Tibial nerve (tissue), 4 donors: ENCODE results near the gene SCUBE3. TPM values are rescaled to one million over a fixed set of nuclear protein-coding genes. Genes with fewer than 3 reads are reported as not detected.

Source experiments
- DNase-seq, 2 donors: peaks; one replicate each; pipeline ENCODE4 v3.0.0-alpha.2; 2019; ENCODE audit warnings: low spot score in 2 of 2
- H3K27ac ChIP-seq, 4 donors: fragments of 200-600 bp; sonication (generic) in 3 of 4; one replicate each; pipeline ENCODE4 v1.5.1; 2017 to 2019; ENCODE audit warnings: mild to moderate bottlenecking in 1 of 4
- H3K27me3 ChIP-seq, 2 donors: fragments of 200-600 bp; sonication (generic) in 1 of 2; one replicate each; pipeline versions ENCODE4 v1.5.1 to v1.6.0; 2017 to 2019
- H3K36me3 ChIP-seq, 3 donors: fragments of 200-600 bp; sonication (generic); one replicate each; pipeline ENCODE4 v1.5.1; 2018 to 2019
- H3K4me1 ChIP-seq, 4 donors: fragments of 200-600 bp; sonication (generic) in 3 of 4; one replicate each; pipeline ENCODE4 v1.5.1; 2017 to 2019
- H3K4me3 ChIP-seq, 4 donors: fragments of 200-600 bp; sonication (generic) in 3 of 4; one replicate each; pipeline ENCODE4 v1.5.1; 2017 to 2019; ENCODE audit warnings: mild to moderate bottlenecking in 1 of 4, moderate library complexity in 1 of 4
- H3K9me3 ChIP-seq, 4 donors: fragments of 200-600 bp; sonication (generic) in 3 of 4; one replicate each; pipeline ENCODE4 v1.5.1; 2017 to 2019
- EP300 ChIP-seq, 2 donors: sonication (generic); formaldehyde crosslinking; IDR thresholded peaks; one replicate each; pipeline ENCODE4 v1.6.1; 2017; ENCODE audit warnings: antibody characterized with exemption in 2 of 2, mild to moderate bottlenecking in 1 of 2
- POLR2A ChIP-seq, 2 donors: fragments of 450-650 bp; IDR thresholded peaks; one replicate each; pipeline ENCODE4 v1.6.1; 2017; ENCODE audit warnings: antibody characterized with exemption in 2 of 2, mild to moderate bottlenecking in 2 of 2, moderate library complexity in 2 of 2
- WGBS, 2 donors: methylation state at CpG; one replicate each; pipeline ENCODE4 v1.1.5; 2018; 5-methylcytosine and 5-hydroxymethylcytosine counted together
- total RNA-seq, 4 donors: library from RNA; depleted of rRNA; stranded (reverse); fragments of >200 nt; gene quantifications; one replicate each; pipeline ENCODE4 v1.1.0, GENCODE V29; 2016
- TF ChIP-seq, protein P1 (sequence below), 5 experiments: fragments of 200-600 bp in 3 of 5; fragments of 450-650 bp in 2 of 5; sonication (generic) in 3 of 5; IDR thresholded peaks; one replicate each; pipeline ENCODE4 v1.5.1; 2016 to 2019; ENCODE audit warnings: antibody characterized with exemption in 5 of 5, mild to moderate bottlenecking in 3 of 5, moderate library complexity in 2 of 5

Gene SCUBE3
- total RNA-seq, 4 donors from 2014 or later = 0.30 to 1.3 (median 0.50) TPM

GRCh38 chr6:35238843-35239289 lies 25.1 kb downstream of the SCUBE3 start:
- Histone ChIP-seq H3K27ac (no peak overlapping the region), H3K4me3 (no peak overlapping the region), H3K9me3 (peaks cover 0 to 2% (median 0%) of the 10 kb centered on the region in 4 donors), H3K27me3 (no peaks in the 10 kb centered on the region), H3K36me3 (peaks cover 0 to 31% (median 0%) of the 10 kb centered on the region in 3 donors), H3K4me1 (peaks cover 0 to 36% (median 4%) of the 10 kb centered on the region in 4 donors)
- TF ChIP-seq, protein P1, sequence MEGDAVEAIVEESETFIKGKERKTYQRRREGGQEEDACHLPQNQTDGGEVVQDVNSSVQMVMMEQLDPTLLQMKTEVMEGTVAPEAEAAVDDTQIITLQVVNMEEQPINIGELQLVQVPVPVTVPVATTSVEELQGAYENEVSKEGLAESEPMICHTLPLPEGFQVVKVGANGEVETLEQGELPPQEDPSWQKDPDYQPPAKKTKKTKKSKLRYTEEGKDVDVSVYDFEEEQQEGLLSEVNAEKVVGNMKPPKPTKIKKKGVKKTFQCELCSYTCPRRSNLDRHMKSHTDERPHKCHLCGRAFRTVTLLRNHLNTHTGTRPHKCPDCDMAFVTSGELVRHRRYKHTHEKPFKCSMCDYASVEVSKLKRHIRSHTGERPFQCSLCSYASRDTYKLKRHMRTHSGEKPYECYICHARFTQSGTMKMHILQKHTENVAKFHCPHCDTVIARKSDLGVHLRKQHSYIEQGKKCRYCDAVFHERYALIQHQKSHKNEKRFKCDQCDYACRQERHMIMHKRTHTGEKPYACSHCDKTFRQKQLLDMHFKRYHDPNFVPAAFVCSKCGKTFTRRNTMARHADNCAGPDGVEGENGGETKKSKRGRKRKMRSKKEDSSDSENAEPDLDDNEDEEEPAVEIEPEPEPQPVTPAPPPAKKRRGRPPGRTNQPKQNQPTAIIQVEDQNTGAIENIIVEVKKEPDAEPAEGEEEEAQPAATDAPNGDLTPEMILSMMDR (IDR thresholded peaks at IDR 0.05) = no peak
- no peak for TF ChIP-seq EP300 (IDR thresholded peaks at IDR 0.05)
- no peak for TF ChIP-seq POLR2A (IDR thresholded peaks at IDR 0.05)
- 35 to 36% methylated on average over 3 of the region's 3 CpGs for WGBS, 2 donors
- DNase-seq = no peak

DNA sequence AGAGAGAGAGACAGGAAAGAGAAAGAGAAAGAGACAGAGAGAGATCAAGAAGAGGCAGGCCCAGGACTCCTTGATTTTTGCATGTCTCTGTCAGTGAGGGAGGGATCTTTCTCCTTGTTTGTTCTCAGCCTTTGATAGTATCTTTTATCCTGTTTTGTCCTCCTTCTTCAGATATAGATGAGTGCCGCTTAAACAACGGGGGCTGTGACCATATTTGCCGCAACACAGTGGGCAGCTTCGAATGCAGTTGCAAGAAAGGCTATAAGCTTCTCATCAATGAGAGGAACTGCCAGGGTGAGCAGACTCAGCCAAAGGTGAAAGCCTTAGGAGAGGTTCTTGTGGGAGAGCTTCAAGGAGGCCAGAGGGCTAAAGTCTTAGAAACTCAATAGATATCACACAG lies 25.8 kb downstream of the SCUBE3 start:
- Histone ChIP-seq H3K27ac (no peak overlapping the region), H3K36me3 (peaks cover 0 to 38% (median 0%) of the 10 kb centered on the region in 3 donors), H3K4me3 (no peak overlapping the region), H3K4me1 (peaks cover 0 to 36% (median 4%) of the 10 kb centered on the region in 4 donors), H3K9me3 (peaks cover 0 to 2% (median 0%) of the 10 kb centered on the region in 4 donors), H3K27me3 (no peaks in the 10 kb centered on the region)
- TF ChIP-seq, protein P1 (IDR thresholded peaks at IDR 0.05) = no peak
- TF ChIP-seq POLR2A (IDR thresholded peaks at IDR 0.05) (no peak), EP300 (IDR thresholded peaks at IDR 0.05) (no peak)
- no peak for DNase-seq
- 90 to 92% methylated on average over 4 of the region's 4 CpGs for WGBS, 2 donors

DNA sequence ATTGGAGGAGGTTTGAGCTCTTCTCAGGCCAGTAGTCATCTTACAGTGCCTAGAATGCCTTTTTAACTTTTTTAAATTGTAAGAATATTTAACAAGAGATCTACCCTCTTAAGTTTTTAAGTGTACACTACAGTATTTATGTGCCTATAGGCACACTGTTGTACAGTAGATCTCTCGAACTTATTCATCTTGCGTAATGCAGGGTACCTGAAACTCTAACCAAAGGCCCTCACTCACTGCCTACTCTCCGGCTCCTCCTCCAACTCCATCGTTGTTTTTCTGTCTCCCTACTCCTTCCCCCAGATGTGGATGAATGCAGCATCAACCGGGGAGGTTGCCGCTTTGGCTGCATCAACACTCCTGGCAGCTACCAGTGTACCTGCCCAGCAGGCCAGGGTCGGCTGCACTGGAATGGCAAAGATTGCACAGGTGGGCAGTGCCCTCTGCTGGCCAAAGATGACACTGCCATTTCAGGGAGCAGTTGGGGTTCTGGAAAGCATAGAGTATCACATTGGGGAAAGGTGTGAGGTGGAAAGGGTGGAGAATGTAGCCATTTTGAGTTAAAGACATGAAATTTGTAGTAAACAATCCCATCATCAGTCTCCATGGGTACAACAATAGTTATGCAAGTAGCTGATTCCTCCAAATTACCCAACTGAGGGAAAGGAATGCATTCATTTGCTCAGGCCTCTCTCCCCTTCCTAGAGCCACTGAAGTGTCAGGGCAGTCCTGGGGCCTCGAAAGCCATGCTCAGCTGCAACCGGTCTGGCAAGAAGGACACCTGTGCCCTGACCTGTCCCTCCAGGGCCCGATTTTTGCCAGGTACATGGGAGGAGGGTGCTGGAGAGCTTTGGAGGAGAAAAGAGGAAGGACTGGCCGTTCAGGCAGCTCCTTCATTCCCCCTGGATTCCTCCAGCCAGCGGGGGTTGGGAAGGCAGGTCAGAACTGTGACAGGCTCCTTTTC lies 27.4 kb downstream of the SCUBE3 start:
- Histone ChIP-seq H3K4me3 (no peak overlapping the region), H3K4me1 (peaks cover 0 to 36% (median 4%) of the 10 kb centered on the region in 4 donors), H3K9me3 (no peaks in the 10 kb centered on the region), H3K36me3 (peaks cover 0 to 41% (median 0%) of the 10 kb centered on the region in 3 donors), H3K27ac (no peak overlapping the region), H3K27me3 (no peaks in the 10 kb centered on the region)
- 41 to 44% methylated on average over 12 of the region's 12 CpGs for WGBS, 2 donors
- peak; percentile 65 to 81 for DNase-seq
- TF ChIP-seq POLR2A (IDR thresholded peaks at IDR 0.05) = no peak
- TF ChIP-seq EP300 (IDR thresholded peaks at IDR 0.05) = peak in 1 of 2 donors; percentile 7
- TF ChIP-seq, protein P1 (IDR thresholded peaks at IDR 0.05) = peak; percentile 83 to 94 (median 92)

- no peaks in the 10 kb centered on the region for H3K27me3 ChIP-seq
- no peaks in the 10 kb centered on the region for H3K9me3 ChIP-seq
- H3K4me1 ChIP-seq = peaks cover 0 to 34% (median 4%) of the 10 kb centered on the region in 4 donors
- H3K4me3 ChIP-seq = no peak overlapping the region
- H3K27ac ChIP-seq = no peak overlapping the region
- DNase-seq = no peak
- 77 to 91% methylated on average over 5 of the region's 5 CpGs for WGBS, 2 donors
- TF ChIP-seq EP300 (IDR thresholded peaks at IDR 0.05) (no peak), POLR2A (IDR thresholded peaks at IDR 0.05) (no peak)
- TF ChIP-seq, protein P1 (IDR thresholded peaks at IDR 0.05) = no peak
- H3K36me3 ChIP-seq = peaks cover 0 to 42% (median 0%) of the 10 kb centered on the region in 3 donors
Observed at GRCh38 chr6:35242486-35242885, 28.7 kb downstream of the SCUBE3 start.

- WGBS, 2 donors = 88 to 91% methylated on average over 13 of the region's 13 CpGs
- H3K4me1 ChIP-seq = peaks cover 0 to 34% (median 4%) of the 10 kb centered on the region in 4 donors
- TF ChIP-seq, protein P1 (IDR thresholded peaks at IDR 0.05) = no peak
- TF ChIP-seq EP300 (IDR thresholded peaks at IDR 0.05) = no peak
Observed at GRCh38 chr6:35242906-35243305, 29.1 kb downstream of the SCUBE3 start.

More at GRCh38 chr6:35242906-35243305, 29.1 kb downstream of the SCUBE3 start:
- Histone ChIP-seq H3K36me3 (peaks cover 0 to 42% (median 0%) of the 10 kb centered on the region in 3 donors), H3K27ac (no peak overlapping the region), H3K9me3 (no peaks in the 10 kb centered on the region), H3K4me3 (no peak overlapping the region), H3K27me3 (no peaks in the 10 kb centered on the region)
- DNase-seq = no peak
